CD4-positive, alpha-beta T cell (primary cell): ENCODE measurements around the gene PPIB. TPM values are rescaled to one million over a fixed set of nuclear protein-coding genes. Genes with fewer than 3 reads are reported as not detected.

ENCODE experiments used
- ATAC-seq: fragments of 200-7000 bp; cut with Tn5 transposase; one replicate; pipeline ENCODE4 v1.10.0; 2022; ENCODE audit warnings: mild to moderate bottlenecking; ENCODE audit not compliant: poor library complexity
- CTCF ChIA-PET: fragments of 350-600 bp; sonication (Branson Sonifier 250); formaldehyde crosslinking; loops from one replicate; lab custom pipeline; 2021; ENCODE audit warnings: antibody characterized with exemption, inconsistent platforms; lab: Charles Lee
- POLR2A ChIA-PET: fragments of 350-600 bp; sonication (Branson Sonifier 250); formaldehyde crosslinking; loops from one replicate; lab custom pipeline; 2021; ENCODE audit warnings: antibody characterized with exemption, inconsistent platforms; lab: Charles Lee
- DNase-seq, 14 experiments: peaks; one replicate each; pipeline ENCODE4 v3.0.0-alpha.2; 2013 to 2020; ENCODE audit warnings: mixed read lengths in 2 of 14
- H3K27ac ChIP-seq, 2 donors: one replicate each; pipeline versions ENCODE4 v1.5.1 to v1.7.0; 2013; ENCODE audit warnings: low read length in 2 of 2, low read depth in 1 of 2, mild to moderate bottlenecking in 1 of 2
- H3K27me3 ChIP-seq, 2 experiments: 1 replicate in 1 of 2; 2 replicates in 1 of 2; pipeline versions ENCODE4 v1.6.1 to v1.7.0; 2013; ENCODE audit warnings: low read length in 2 of 2, control low read depth in 1 of 2, mild to moderate bottlenecking in 1 of 2, moderate library complexity in 1 of 2; ENCODE audit not compliant: insufficient read depth in 2 of 2, control insufficient read depth in 1 of 2
- H3K36me3 ChIP-seq: one replicate; pipeline ENCODE4 v1.6.1; 2013; ENCODE audit warnings: low read length, control low read depth; ENCODE audit not compliant: insufficient read depth
- H3K4me1 ChIP-seq: one replicate; pipeline ENCODE4 v1.6.1; 2013; ENCODE audit warnings: low read length, control low read depth; ENCODE audit not compliant: insufficient read depth
- H3K4me3 ChIP-seq: one replicate; pipeline ENCODE4 v1.5.1; 2013; ENCODE audit warnings: mild to moderate bottlenecking, low read length, moderate library complexity
- H3K9me3 ChIP-seq, 2 experiments: 1 replicate in 1 of 2; 2 replicates in 1 of 2; pipeline versions ENCODE4 v1.6.1 to v1.7.0; 2013; ENCODE audit warnings: low read length in 2 of 2, mild to moderate bottlenecking in 2 of 2, control low read depth in 1 of 2, moderate library complexity in 1 of 2; ENCODE audit not compliant: control insufficient read depth in 1 of 2, insufficient read depth in 1 of 2
- H3K27ac Mint-ChIP-seq: one replicate; pipeline ENCODE4 v1.8.0; 2020; ENCODE audit warnings: mixed read lengths
- H3K27me3 Mint-ChIP-seq: one replicate; pipeline ENCODE4 v1.8.0; 2021; ENCODE audit warnings: mixed read lengths
- H3K36me3 Mint-ChIP-seq: one replicate; pipeline ENCODE4 v1.8.0; 2021; ENCODE audit warnings: low read depth, mixed read lengths
- H3K4me1 Mint-ChIP-seq: one replicate; pipeline ENCODE4 v1.8.0; 2021; ENCODE audit warnings: low read depth, mixed read lengths
- H3K4me3 Mint-ChIP-seq: one replicate; pipeline ENCODE4 v1.8.0; 2020; ENCODE audit warnings: mild to moderate bottlenecking, mixed read lengths
- H3K9me3 Mint-ChIP-seq: one replicate; pipeline ENCODE4 v1.8.0; 2020; ENCODE audit warnings: mixed read lengths
- CTCF ChIP-seq: fragments of 200-600 bp; IDR thresholded peaks from one replicate; pipeline ENCODE4 v1.8.0; 2022; ENCODE audit warnings: antibody characterized with exemption, mild to moderate bottlenecking
- intact Hi-C, 2 experiments: fragments of 100-400 bp; cut with DNase I in 1 of 2; cut with micrococcal nuclease in 1 of 2; formaldehyde crosslinking; loops; one replicate each; pipeline versions ENCODE4 v1.15.1 to v1.9.0; 2023 to 2025; cut with DNase I, micrococcal nuclease
- total RNA-seq, 174 experiments: library from RNA in 2 of 174; stranded (reverse) in 2 of 174; gene quantifications; one replicate each; pipeline ENCODE4 v1.2.3 and lab custom pipeline; 2021 to 2026

Gene PPIB
- total RNA-seq, 2 experiments from 2014 or later, result 167 to 169 TPM

GRCh38 chr15:64193971-64194370 is 31.1 kb upstream of the PPIB start:
- CTCF ChIA-PET, result no interaction called here
- no peak overlapping the region for H3K4me3 ChIP-seq

DNA sequence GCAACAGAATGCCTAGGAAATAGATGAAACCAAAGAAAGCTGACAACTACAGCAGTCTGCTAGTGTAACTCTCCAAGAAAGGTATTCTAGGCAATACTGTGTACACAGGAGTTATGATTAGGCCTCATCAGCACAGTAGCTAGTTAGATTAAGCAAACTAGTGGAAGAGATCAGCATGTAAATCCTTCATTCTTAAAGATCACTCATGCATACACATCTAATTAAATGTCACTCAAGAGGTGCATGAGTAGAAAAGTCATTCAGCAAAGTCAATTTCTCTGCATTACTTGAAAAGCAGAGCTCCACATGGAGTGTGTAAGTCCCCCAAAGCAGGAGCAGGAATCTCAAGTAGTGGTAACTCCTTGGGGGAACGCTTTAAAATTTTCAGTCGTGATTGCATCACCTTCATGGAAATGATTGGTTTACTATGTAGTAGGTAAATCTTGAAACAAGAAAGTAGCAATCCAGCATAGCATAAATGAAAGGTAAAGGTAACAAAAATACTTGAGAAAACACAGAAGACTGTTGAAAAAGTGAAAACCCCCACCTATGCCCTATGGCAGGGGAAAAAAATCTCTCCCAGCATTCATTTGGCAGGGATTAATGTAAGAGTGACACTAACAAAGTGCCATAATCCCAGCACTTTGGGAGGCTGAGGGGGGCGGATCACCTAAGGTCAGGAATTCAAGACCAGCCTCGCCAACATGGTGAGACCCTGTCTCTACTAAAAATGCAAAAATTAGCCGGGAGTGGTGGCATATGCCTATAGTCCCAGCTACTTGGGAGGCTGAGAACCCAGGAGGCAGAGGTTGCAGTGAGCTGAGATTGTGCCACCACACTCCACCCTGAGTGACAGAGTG is 29.4 kb upstream of the PPIB start:
- no peak for ATAC-seq
- Histone ChIP-seq H3K36me3 (peaks cover 29% of the 10 kb centered on the region), H3K4me1 (peaks cover 3% of the 10 kb centered on the region), H3K27me3 (no peaks in the 10 kb centered on the region), H3K4me3 (no peak overlapping the region), H3K27ac (no peak overlapping the region), H3K9me3 (no peaks in the 10 kb centered on the region)
- Mint-ChIP-seq H3K36me3 (peaks cover 49% of the 10 kb centered on the region), H3K27ac (no peak overlapping the region), H3K4me1 (no peaks in the 10 kb centered on the region), H3K27me3 (no peaks in the 10 kb centered on the region), H3K4me3 (no peak overlapping the region), H3K9me3 (no peaks in the 10 kb centered on the region)
- intact Hi-C loops, result no loop called here
- POLR2A ChIA-PET, result no interaction called here
- no peak for TF ChIP-seq CTCF
- CTCF ChIA-PET, result no interaction called here
- no peak for DNase-seq

More at GRCh38 chr15:64193971-64194370, 31.1 kb upstream of the PPIB start:
- Mint-ChIP-seq H3K4me3 (no peak overlapping the region), H3K27me3 (no peaks in the 10 kb centered on the region), H3K36me3 (peaks cover 50% of the 10 kb centered on the region), H3K27ac (no peak overlapping the region), H3K4me1 (no peaks in the 10 kb centered on the region), H3K9me3 (no peaks in the 10 kb centered on the region)
- no peaks in the 10 kb centered on the region for H3K9me3 ChIP-seq
- no peak overlapping the region for H3K27ac ChIP-seq
- no peaks in the 10 kb centered on the region for H3K4me1 ChIP-seq
- POLR2A ChIA-PET, result no interaction called here
- peaks cover 28% of the 10 kb centered on the region for H3K36me3 ChIP-seq
- H3K27me3 ChIP-seq, result no peaks in the 10 kb centered on the region
- ATAC-seq (no peak), DNase-seq (no peak)
- intact Hi-C loops, result no loop called here
- no peak for TF ChIP-seq CTCF

DNA sequence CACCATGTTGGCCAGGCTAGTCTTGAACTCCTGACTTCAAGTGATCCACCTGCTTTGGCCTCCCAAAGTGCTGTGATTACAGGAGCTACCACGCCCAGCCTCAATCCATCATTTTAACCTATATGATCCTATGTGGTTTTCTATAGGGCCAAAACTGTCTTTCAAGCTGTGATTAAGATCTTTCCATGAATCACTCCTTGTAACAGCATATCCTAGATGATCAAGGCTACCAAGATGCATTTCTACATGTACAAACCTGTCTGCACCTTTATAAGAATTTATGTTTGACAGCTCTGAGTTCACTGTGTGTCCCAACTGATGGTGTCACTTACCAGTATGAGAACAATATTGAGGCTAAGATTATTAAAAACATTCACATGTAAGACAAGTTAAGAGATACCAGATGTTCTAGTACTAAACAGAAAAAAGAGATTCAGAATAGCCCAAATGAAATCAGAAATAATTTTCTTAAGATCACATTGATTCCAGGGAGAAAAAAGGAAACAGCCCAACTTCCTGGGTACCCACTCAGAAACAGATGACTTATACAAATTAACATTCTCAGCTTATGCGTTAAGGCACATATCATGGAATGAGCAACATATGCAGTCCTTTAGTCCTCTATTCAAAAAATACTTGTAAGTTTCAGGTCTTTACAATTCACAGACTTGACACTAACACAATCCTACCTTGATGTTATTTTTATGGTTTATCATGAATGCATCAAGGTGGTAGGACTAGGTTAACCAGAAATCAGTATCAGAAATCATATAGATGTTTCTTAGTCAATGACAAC is 24.8 kb upstream of the PPIB start:
- Histone ChIP-seq H3K4me3 (peak overlapping the region; percentile 29), H3K4me1 (peaks cover 3% of the 10 kb centered on the region), H3K9me3 (no peaks in the 10 kb centered on the region), H3K27ac (no peak overlapping the region), H3K36me3 (peaks cover 25% of the 10 kb centered on the region), H3K27me3 (no peaks in the 10 kb centered on the region)
- H3K4me3 Mint-ChIP-seq, result no peak overlapping the region
- H3K27me3 Mint-ChIP-seq, result no peaks in the 10 kb centered on the region
- no peak for TF ChIP-seq CTCF
- H3K9me3 Mint-ChIP-seq, result no peaks in the 10 kb centered on the region
- ChIA-PET POLR2A (interaction anchor here (1.4 kb wide), 1 partner anchor 25 kb away, joined by 3 read pairs; the partner anchor contains the start of gene PPIB), CTCF (interaction anchor here (0.7 kb wide), 1 partner anchor 67 kb away, joined by 4 read pairs; no protein-coding TSS in a partner anchor)
- peak overlapping the region; percentile 42 for H3K27ac Mint-ChIP-seq
- intact Hi-C loops, result no loop called here
- DNase-seq, result no peak
- peaks cover 40% of the 10 kb centered on the region for H3K36me3 Mint-ChIP-seq
- ATAC-seq, result no peak
- no peaks in the 10 kb centered on the region for H3K4me1 Mint-ChIP-seq
